HG02759 (cell line): ENCODE measurements around the gene FHIT.
"Not testable (repeated sequence)": the region's sequence is repeated elsewhere in the genome, so short reads cannot be mapped to it uniquely, and the experiment has no call there.

Experiments used
- ATAC-seq: cut with Tn5 transposase; IDR thresholded peaks from one replicate; pipeline ENCODE4 v1.9.1; 2021; ENCODE audit warnings: mild to moderate bottlenecking, moderate library complexity; ENCODE audit not compliant: unreplicated experiment

FHIT gene

GRCh38 chr3:60948488-60948887, 302.8 kb downstream of the FHIT start:
- no peak for ATAC-seq

- no peak for ATAC-seq
Measured at GRCh38 chr3:60935709-60936108, 315.5 kb downstream of the FHIT start.

GRCh38 chr3:60933824-60934223, 317.4 kb downstream of the FHIT start:
- no peak for ATAC-seq

GRCh38 chr3:60932643-60933042, 318.6 kb downstream of the FHIT start:
- no peak for ATAC-seq

GRCh38 chr3:60932170-60932569, 319.1 kb downstream of the FHIT start:
- ATAC-seq, result no peak

GRCh38 chr3:60931452-60931851, 319.8 kb downstream of the FHIT start:
- no peak for ATAC-seq

- no peak for ATAC-seq
Measured at GRCh38 chr3:60920519-60920918, 330.7 kb downstream of the FHIT start.

GRCh38 chr3:60919296-60919695, 332.0 kb downstream of the FHIT start:
- ATAC-seq, result no peak

- no peak for ATAC-seq
Measured at GRCh38 chr3:60917141-60917540, 334.1 kb downstream of the FHIT start.

GRCh38 chr3:60916546-60916945, 334.7 kb downstream of the FHIT start:
- ATAC-seq, result no peak

GRCh38 chr3:60913474-60913873, 337.8 kb downstream of the FHIT start:
- no peak for ATAC-seq

GRCh38 chr3:60912876-60913275, 338.4 kb downstream of the FHIT start:
- ATAC-seq, result no peak

GRCh38 chr3:60912142-60912541, 339.1 kb downstream of the FHIT start:
- ATAC-seq, result no peak

GRCh38 chr3:60909526-60909925, 341.7 kb downstream of the FHIT start:
- no peak for ATAC-seq

- ATAC-seq, result no peak
Measured at GRCh38 chr3:60906283-60906682, 345.0 kb downstream of the FHIT start.

GRCh38 chr3:60898321-60898720, 352.9 kb downstream of the FHIT start:
- no peak for ATAC-seq

- no peak for ATAC-seq
Measured at GRCh38 chr3:60893946-60894345, 357.3 kb downstream of the FHIT start.

- ATAC-seq, result no peak
Measured at GRCh38 chr3:60890226-60890625, 361.0 kb downstream of the FHIT start.

- not testable (repeated sequence) for ATAC-seq
Measured at GRCh38 chr3:60888952-60889351, 362.3 kb downstream of the FHIT start.

GRCh38 chr3:60887574-60887973, 363.7 kb downstream of the FHIT start:
- no peak for ATAC-seq

- ATAC-seq, result no peak
Measured at GRCh38 chr3:60886518-60886917, 364.7 kb downstream of the FHIT start.

GRCh38 chr3:60884005-60884404, 367.2 kb downstream of the FHIT start:
- ATAC-seq, result no peak

- no peak for ATAC-seq
Measured at GRCh38 chr3:60877188-60877587, 374.1 kb downstream of the FHIT start.

- ATAC-seq, result no peak
Measured at GRCh38 chr3:60870396-60870795, 380.9 kb downstream of the FHIT start.
